Omental fat pad (tissue), 4 donors: ENCODE measurements around the gene RASGRP4. TPM values are rescaled to one million over a fixed set of nuclear protein-coding genes. Genes with fewer than 3 reads are reported as not detected.

Experiments used
- ATAC-seq: fragments of 150-250 bp; one replicate; pipeline ENCODE4 v1.9.1; 2016; ENCODE audit warnings: mild to moderate bottlenecking, moderate library complexity; ENCODE audit not compliant: low FRiP score
- DNase-seq: peaks from one replicate; pipeline ENCODE4 v3.0.0-alpha.2; 2019; ENCODE audit warnings: low spot score
- total RNA-seq, 4 donors: library from RNA; depleted of rRNA; stranded (reverse); fragments of >200 nt; gene quantifications; one replicate each; pipeline ENCODE4 v1.1.0, GENCODE V29; 2016
- TF ChIP-seq, protein P1 (sequence below), 3 donors: fragments of 450-650 bp; IDR thresholded peaks; one replicate each; pipeline ENCODE4 v1.5.1; 2016 to 2017; ENCODE audit warnings: antibody characterized with exemption in 3 of 3, mild to moderate bottlenecking in 3 of 3, moderate library complexity in 2 of 3

The RASGRP4 gene
- total RNA-seq, 4 donors from 2014 or later = 5.8 to 27.6 (median 8.9) TPM

DNA sequence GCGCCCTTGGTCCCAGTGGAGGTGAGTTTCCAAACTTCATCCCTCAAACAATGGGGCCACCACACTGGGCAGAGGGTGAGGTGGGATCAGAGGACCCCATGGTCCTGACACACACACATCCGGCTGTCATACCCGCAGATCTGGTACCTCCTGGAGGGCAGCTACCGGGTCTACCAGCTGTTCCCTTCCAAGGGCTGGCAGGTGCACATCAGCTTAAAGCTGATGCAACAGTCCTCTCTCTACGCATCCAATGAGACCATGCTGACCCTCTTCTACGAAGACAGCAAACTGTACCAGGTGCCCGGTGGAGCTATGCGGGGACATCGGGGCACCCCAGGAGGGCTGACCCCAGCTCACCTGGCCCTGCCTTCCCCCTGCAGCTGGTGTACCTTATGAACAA lies 65.7 kb downstream of the RASGRP4 start:
- DNase-seq = no peak
- TF ChIP-seq, protein P1, sequence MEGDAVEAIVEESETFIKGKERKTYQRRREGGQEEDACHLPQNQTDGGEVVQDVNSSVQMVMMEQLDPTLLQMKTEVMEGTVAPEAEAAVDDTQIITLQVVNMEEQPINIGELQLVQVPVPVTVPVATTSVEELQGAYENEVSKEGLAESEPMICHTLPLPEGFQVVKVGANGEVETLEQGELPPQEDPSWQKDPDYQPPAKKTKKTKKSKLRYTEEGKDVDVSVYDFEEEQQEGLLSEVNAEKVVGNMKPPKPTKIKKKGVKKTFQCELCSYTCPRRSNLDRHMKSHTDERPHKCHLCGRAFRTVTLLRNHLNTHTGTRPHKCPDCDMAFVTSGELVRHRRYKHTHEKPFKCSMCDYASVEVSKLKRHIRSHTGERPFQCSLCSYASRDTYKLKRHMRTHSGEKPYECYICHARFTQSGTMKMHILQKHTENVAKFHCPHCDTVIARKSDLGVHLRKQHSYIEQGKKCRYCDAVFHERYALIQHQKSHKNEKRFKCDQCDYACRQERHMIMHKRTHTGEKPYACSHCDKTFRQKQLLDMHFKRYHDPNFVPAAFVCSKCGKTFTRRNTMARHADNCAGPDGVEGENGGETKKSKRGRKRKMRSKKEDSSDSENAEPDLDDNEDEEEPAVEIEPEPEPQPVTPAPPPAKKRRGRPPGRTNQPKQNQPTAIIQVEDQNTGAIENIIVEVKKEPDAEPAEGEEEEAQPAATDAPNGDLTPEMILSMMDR (IDR thresholded peaks at IDR 0.05) = no peak
- no peak for ATAC-seq

DNA sequence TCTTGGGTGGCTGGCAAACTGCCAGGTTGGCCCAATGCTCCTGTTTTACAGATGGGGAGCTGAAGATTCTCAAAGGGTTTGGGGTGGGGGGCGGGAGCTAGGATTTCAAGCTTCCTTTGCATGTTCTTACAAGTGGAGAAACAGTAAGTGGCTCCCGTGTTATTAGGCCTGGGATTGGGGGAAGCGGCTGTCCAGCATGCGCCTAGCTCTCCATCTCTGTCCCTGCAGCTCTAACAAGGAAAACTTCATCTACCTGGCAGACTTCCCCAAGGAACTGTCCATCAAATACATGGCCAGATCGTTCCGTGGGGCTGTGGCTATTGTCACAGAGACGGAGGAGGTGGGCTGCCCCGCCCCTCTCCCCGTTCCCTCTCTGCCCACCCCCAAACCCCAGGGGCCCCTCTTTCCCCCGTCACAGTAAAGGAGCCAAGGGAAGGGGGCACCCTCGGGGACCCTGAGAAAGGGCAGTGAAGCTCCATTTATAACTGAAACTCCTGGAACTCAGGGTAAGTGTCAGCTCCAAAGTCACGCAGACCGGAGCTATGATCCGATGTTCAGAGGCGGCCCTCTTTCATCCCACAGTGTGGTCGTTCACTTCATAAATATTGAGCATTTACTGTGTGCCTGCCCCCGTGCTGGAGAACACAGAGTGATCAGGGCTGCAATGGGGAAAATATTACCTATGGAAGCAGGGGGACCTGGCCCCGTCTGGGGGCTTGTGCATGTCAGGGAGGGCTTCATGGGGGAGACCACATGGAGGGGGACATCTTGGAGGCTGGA lies 66.6 kb downstream of the RASGRP4 start:
- ATAC-seq (no peak), DNase-seq (no peak)
- TF ChIP-seq, protein P1 (IDR thresholded peaks at IDR 0.05) = no peak

Other genes with a start within 250 kb of the RASGRP4 start
- gene DPF1, start 202.0 kb downstream of the RASGRP4 start, total RNA-seq = not detected
- 100 to 1,000 TPM in 2 of 4 donors, 10 to 100 TPM in 2; 61.8 to 258 (median 118) TPM for gene PPP1R14A, start 169.8 kb downstream of the RASGRP4 start, total RNA-seq
- gene SPINT2, start 161.6 kb downstream of the RASGRP4 start, total RNA-seq = 10 to 100 TPM; 14.3 to 30.6 (median 24.0) TPM
- 10 to 100 TPM; 28.8 to 76.9 (median 47.2) TPM for gene C19orf33, start 122.0 kb downstream of the RASGRP4 start, total RNA-seq
- gene YIF1B, start 110.3 kb downstream of the RASGRP4 start, total RNA-seq = 10 to 100 TPM; 26.2 to 52.8 (median 31.4) TPM
- gene KCNK6, start 106.4 kb downstream of the RASGRP4 start, total RNA-seq = 10 to 100 TPM in 1 of 4 donors, 1 to 10 TPM in 3; 4.1 to 11.4 (median 7.2) TPM
- gene CATSPERG, start 90.4 kb downstream of the RASGRP4 start, total RNA-seq = 1 to 10 TPM; 2.8 to 6.6 (median 4.3) TPM
- 100 to 1,000 TPM; 177 to 505 (median 425) TPM for gene PSMD8, start 51.6 kb downstream of the RASGRP4 start, total RNA-seq
- gene GGN, start 38.2 kb downstream of the RASGRP4 start, total RNA-seq = not detected
- gene SPRED3, start 37.5 kb downstream of the RASGRP4 start, total RNA-seq = under 1 TPM in 3 of 4 donors, not detected in 1; 0.44 to 0.93 (median 0.84) TPM
- 10 to 100 TPM in 3 of 4 donors, 1 to 10 TPM in 1; 7.4 to 22.7 (median 10.6) TPM for gene FAM98C, start 23.1 kb downstream of the RASGRP4 start, total RNA-seq
- 1 to 10 TPM; 1.9 to 3.6 (median 3.3) TPM for gene RYR1, start 7.5 kb upstream of the RASGRP4 start, total RNA-seq
- gene MAP4K1, start 191.7 kb upstream of the RASGRP4 start, total RNA-seq = 1 to 10 TPM; 1.5 to 3.2 (median 2.7) TPM
- 100 to 1,000 TPM; 364 to 556 (median 476) TPM for gene EIF3K, start 193.0 kb upstream of the RASGRP4 start, total RNA-seq
- gene ACTN4, start 221.4 kb upstream of the RASGRP4 start, total RNA-seq = 100 to 1,000 TPM; 290 to 517 (median 367) TPM